ENCODE results near the gene AGPAT1. TPM values are rescaled to one million over a fixed set of nuclear protein-coding genes. Genes with fewer than 3 reads are reported as not detected.

AGPAT1 gene
- polyA plus RNA-seq, 2 of the 4 experiments (the other 2 are of a cell fraction): 29.4 to 40.6 TPM

GRCh38 chr6:32128751-32129296 is 47.1 kb downstream of the AGPAT1 start:
- ChIA-PET CTCF (interaction anchor here (0.6 to 4.8 kb wide), 8 partner anchors 9 to 67 kb away, joined by 3 to 37 read pairs (median 8); partner anchors contain the start of gene PBX2), POLR2A (interaction anchor here (0.6 to 2.7 kb wide), 8 partner anchors 10 to 855 kb away, joined by 3 to 10 read pairs (median 4); no protein-coding TSS in a partner anchor)
- Histone ChIP-seq H3K9me3 (no peaks in the 10 kb centered on the region), H3K4me3 (peak overlapping the region; percentile 54; the same call in 1 of the 3 replicates), H3K27ac (peak overlapping the region; percentile 51 to 92; a peak in 5 of 6 replicates), H3K4me1 (peaks cover 16% of the 10 kb centered on the region), H3K4me2 (peak overlapping the region; percentile 92)
- ATAC-seq: no peak
- no peak for FAIRE-seq
- 67% methylated on average over 9 of the region's 13 CpGs for WGBS (ENCODE audit: missing lambda C conversion rate)
- no peak for DNase-seq (ENCODE audit: low read depth in 1 of 2, low spot score in 1 of 2)
- no peak for TF ChIP-seq GATA3 (IDR thresholded peaks at IDR 0.05; ENCODE audit: borderline replicate concordance)
- no peak for TF ChIP-seq MAFK (IDR thresholded peaks at IDR 0.05; ENCODE audit: partially characterized antibody)
- TF ChIP-seq RFX5 (IDR thresholded peaks at IDR 0.05): peak; percentile 65

- Histone ChIP-seq H3K4me3 (peak within 1 kb of the TSS; percentile 95), H3K4me2 (peak within 1 kb of the TSS; percentile 92), H3K9me3 (no peaks in the 10 kb centered on the region), H3K4me1 (peaks cover 16% of the 10 kb centered on the region), H3K27ac (peak within 1 kb of the TSS; percentile 90 to 97)
- 2% methylated on average over 37 of the region's 44 CpGs for WGBS (ENCODE audit: missing lambda C conversion rate)
- ATAC-seq (peak; percentile 94), FAIRE-seq (no peak), DNase-seq (ENCODE audit: low read depth in 1 of 2, low spot score in 1 of 2) (peak; percentile 98 to 99)
- TF ChIP-seq CEBPB (IDR thresholded peaks at IDR 0.05): no peak
- TF ChIP-seq KDM5A (IDR thresholded peaks at IDR 0.05): peak; percentile 86
- 0 out of 5 replicates have a peak, but pooled peaks of 1 of the 2 experiments have one; percentile 21 for TF ChIP-seq JUN (IDR thresholded peaks at IDR 0.05)
- TF ChIP-seq TP53 (CRISPR knock-in tag; IDR thresholded peaks at IDR 0.05): no peak
- peak; percentile 33 for TF ChIP-seq POLR2A (IDR thresholded peaks at IDR 0.05; ENCODE audit: low read length)
- peak; percentile 21; the same call in 1 of the 2 replicates for TF ChIP-seq MAX (IDR thresholded peaks at IDR 0.05)
- TF ChIP-seq USF2 (IDR thresholded peaks at IDR 0.05): peak; percentile 80
- peak; percentile 68 for TF ChIP-seq MAFK (IDR thresholded peaks at IDR 0.05; ENCODE audit: partially characterized antibody)
- TF ChIP-seq PHF8 (IDR thresholded peaks at IDR 0.05; ENCODE audit: borderline replicate concordance, low read depth): peak; percentile 58; the same call in 1 of the 2 replicates
- POLR2A ChIA-PET: interaction anchor here (0.5 to 2.7 kb wide), 13 partner anchors 9 to 856 kb away, joined by 3 to 10 read pairs (median 4); partner anchors contain the start of genes AGPAT1 and PBX2
- CTCF ChIA-PET: interaction anchor here (1.5 to 4.8 kb wide), 5 partner anchors 9 to 70 kb away, joined by 3 to 37 read pairs (median 9); partner anchors contain the start of gene PPT2
Observed at GRCh38 chr6:32127717-32128592, 47.9 kb downstream of the AGPAT1 start, which contains the start of gene ATF6B. Gene ATF6B, minus strand, starts transcription at chr6:32128246. Its CDS starts 39 bp downstream, at chr6:32128207.

GRCh38 chr6:32127409-32127716 is 48.5 kb downstream of the AGPAT1 start:
- POLR2A ChIA-PET: interaction anchor here (1.7 to 2.7 kb wide), 2 partner anchors 8 to 68 kb away, joined by 8 to 10 read pairs; no protein-coding TSS in a partner anchor
- DNase-seq (ENCODE audit: low read depth in 1 of 2, low spot score in 1 of 2) (no peak), FAIRE-seq (no peak), ATAC-seq (no peak)
- H3K9me3 ChIP-seq: no peaks in the 10 kb centered on the region
- H3K27ac ChIP-seq: peak overlapping the region; percentile 90 to 97
- peaks cover 16% of the 10 kb centered on the region for H3K4me1 ChIP-seq
- H3K4me3 ChIP-seq: peak overlapping the region; percentile 95
- CTCF ChIA-PET: interaction anchor here (1.5 to 4.8 kb wide), 4 partner anchors 8 to 71 kb away, joined by 3 to 37 read pairs (median 10); partner anchors contain the start of gene PPT2
- peak overlapping the region; percentile 77 for H3K4me2 ChIP-seq
- 36% methylated on average over 9 of the region's 9 CpGs for WGBS (ENCODE audit: missing lambda C conversion rate)
- no peak for TF ChIP-seq PBX3 (IDR thresholded peaks at IDR 0.05)
- no peak for TF ChIP-seq KDM5A (IDR thresholded peaks at IDR 0.05)
- no peak for TF ChIP-seq ESRRA (IDR thresholded peaks at IDR 0.05; ENCODE audit: borderline replicate concordance, low read length)
- no peak for TF ChIP-seq CTCF (IDR thresholded peaks at IDR 0.05)
- no peak for TF ChIP-seq CHD2 (IDR thresholded peaks at IDR 0.05; ENCODE audit: low read length, partially characterized antibody)
- TF ChIP-seq ATOH8 (CRISPR knock-in tag; IDR thresholded peaks at IDR 0.05; ENCODE audit: low read depth): no peak
- TF ChIP-seq RCOR1 (IDR thresholded peaks at IDR 0.05; ENCODE audit: low read depth, low read length): no peak
- no peak for TF ChIP-seq HOXA7 (CRISPR knock-in tag; IDR thresholded peaks at IDR 0.05)
- TF ChIP-seq FOSB (CRISPR knock-in tag; IDR thresholded peaks at IDR 0.05): no peak
- TF ChIP-seq ELK1 (IDR thresholded peaks at IDR 0.05; ENCODE audit: low read depth, low read length): no peak
- TF ChIP-seq MAX (IDR thresholded peaks at IDR 0.05): no peak
- TF ChIP-seq FOXS1 (CRISPR knock-in tag; IDR thresholded peaks at IDR 0.05): no peak
- no peak for TF ChIP-seq NPAS2 (CRISPR knock-in tag; IDR thresholded peaks at IDR 0.05; ENCODE audit: borderline replicate concordance)
- TF ChIP-seq ZFP36 (IDR thresholded peaks at IDR 0.05; ENCODE audit: borderline replicate concordance, partially characterized antibody): no peak
- no peak for TF ChIP-seq NR3C1 (IDR thresholded peaks at IDR 0.05)
- no peak for TF ChIP-seq CHD4 (IDR thresholded peaks at IDR 0.05; ENCODE audit: borderline replicate concordance)
